Measurements from ENCODE around the gene KMT2D.

- TF ChIP-seq, protein P1, sequence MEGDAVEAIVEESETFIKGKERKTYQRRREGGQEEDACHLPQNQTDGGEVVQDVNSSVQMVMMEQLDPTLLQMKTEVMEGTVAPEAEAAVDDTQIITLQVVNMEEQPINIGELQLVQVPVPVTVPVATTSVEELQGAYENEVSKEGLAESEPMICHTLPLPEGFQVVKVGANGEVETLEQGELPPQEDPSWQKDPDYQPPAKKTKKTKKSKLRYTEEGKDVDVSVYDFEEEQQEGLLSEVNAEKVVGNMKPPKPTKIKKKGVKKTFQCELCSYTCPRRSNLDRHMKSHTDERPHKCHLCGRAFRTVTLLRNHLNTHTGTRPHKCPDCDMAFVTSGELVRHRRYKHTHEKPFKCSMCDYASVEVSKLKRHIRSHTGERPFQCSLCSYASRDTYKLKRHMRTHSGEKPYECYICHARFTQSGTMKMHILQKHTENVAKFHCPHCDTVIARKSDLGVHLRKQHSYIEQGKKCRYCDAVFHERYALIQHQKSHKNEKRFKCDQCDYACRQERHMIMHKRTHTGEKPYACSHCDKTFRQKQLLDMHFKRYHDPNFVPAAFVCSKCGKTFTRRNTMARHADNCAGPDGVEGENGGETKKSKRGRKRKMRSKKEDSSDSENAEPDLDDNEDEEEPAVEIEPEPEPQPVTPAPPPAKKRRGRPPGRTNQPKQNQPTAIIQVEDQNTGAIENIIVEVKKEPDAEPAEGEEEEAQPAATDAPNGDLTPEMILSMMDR (conservative IDR thresholded peaks at IDR 0.05; ENCODE audit: low read depth, low read length): no peak
- no peak for TF ChIP-seq EZH2phosphoT487 (IDR thresholded peaks at IDR 0.05; ENCODE audit: borderline replicate concordance, low read length)
Observed at GRCh38 chr12:49034286-49034622, 26.3 kb downstream of the KMT2D start.
